IMR-90 (cell line): ENCODE results near the gene TRPC3. TPM values are rescaled to one million over a fixed set of nuclear protein-coding genes. Genes with fewer than 3 reads are reported as not detected.

ENCODE experiments used
- ATAC-seq: fragments of 200-7000 bp; cut with Tn5 transposase; 2 replicates; pipeline ENCODE4 v1.9.1; 2020; ENCODE audit warnings: low read depth, mild to moderate bottlenecking, moderate library complexity
- BruUV-seq: library from RNA; stranded (reverse); fragments of 400-500 nt; replicated peaks from 2 replicates; lab custom pipeline; 2021; lab: Mats Ljungman, UMichigan
- CTCF ChIA-PET: fragments of 300-600 bp; formaldehyde crosslinking; extraction: SDS; loops from one replicate; lab custom pipeline; 2021; ENCODE audit warnings: antibody characterized with exemption; lab: Yijun Ruan, JAX
- POLR2A ChIA-PET: fragments of 300-600 bp; sonication (Branson Sonifier 250); formaldehyde crosslinking; loops from one replicate; lab custom pipeline; 2022; ENCODE audit warnings: antibody characterized with exemption; ENCODE audit not compliant: unreplicated experiment; lab: Charles Lee
- DNase-seq: peaks from one replicate; pipeline ENCODE4 v3.0.0; 2013
- H2AFZ ChIP-seq: replicated peaks from 2 replicates; pipeline ENCODE3; 2013; ENCODE audit warnings: low read length, mild to moderate bottlenecking; ENCODE audit not compliant: poor library complexity
- H2AK5ac ChIP-seq: 2 replicates; pipeline ENCODE4 v1.6.1; 2013; ENCODE audit warnings: low read depth, low read length, inconsistent platforms
- H2AK9ac ChIP-seq: replicated peaks from 2 replicates; pipeline ENCODE3; 2013; ENCODE audit warnings: mild to moderate bottlenecking, low read depth, low read length, moderate library complexity; ENCODE audit not compliant: poor library complexity
- H2BK120ac ChIP-seq: 2 replicates; pipeline ENCODE4 v1.6.1; 2013; ENCODE audit warnings: low read depth, low read length, inconsistent platforms
- H2BK15ac ChIP-seq: 3 replicates; pipeline ENCODE4 v1.6.1; 2013; ENCODE audit warnings: low read depth, low read length, inconsistent platforms
- H2BK20ac ChIP-seq: 2 replicates; pipeline ENCODE4 v1.6.1; 2013; ENCODE audit warnings: low read depth, mild to moderate bottlenecking, inconsistent platforms, low read length, moderate library complexity
- H2BK5ac ChIP-seq: 2 replicates; pipeline ENCODE4 v1.6.1; 2013; ENCODE audit warnings: mild to moderate bottlenecking, low read depth, low read length, inconsistent platforms; ENCODE audit not compliant: poor library complexity, severe bottlenecking
- H3K14ac ChIP-seq: replicated peaks from 2 replicates; pipeline ENCODE4 v1.6.1; 2013; ENCODE audit warnings: low read depth, low read length, inconsistent platforms
- H3K18ac ChIP-seq: 2 replicates; pipeline ENCODE4 v1.6.1; 2013; ENCODE audit warnings: low read depth, low read length, control low read depth
- H3K23ac ChIP-seq: 2 replicates; pipeline ENCODE4 v1.6.1; 2013; ENCODE audit warnings: low read depth, low read length, inconsistent platforms
- H3K27ac ChIP-seq: 2 replicates; pipeline ENCODE4 v1.5.1; 2013; ENCODE audit warnings: mild to moderate bottlenecking, control low read depth, low read length; ENCODE audit not compliant: insufficient read depth
- H3K27me3 ChIP-seq: 2 replicates; pipeline ENCODE4 v1.6.1; 2013; ENCODE audit warnings: low read length; ENCODE audit not compliant: control insufficient read depth, insufficient read depth
- H3K36me3 ChIP-seq: 2 replicates; pipeline ENCODE4 v1.6.1; 2013; ENCODE audit warnings: low read length, mixed read lengths; ENCODE audit not compliant: control insufficient read depth, insufficient read depth
- H3K4ac ChIP-seq: 2 replicates; pipeline ENCODE4 v1.6.1; 2013; ENCODE audit warnings: low read depth, low read length, inconsistent platforms
- H3K4me1 ChIP-seq: 2 replicates; pipeline ENCODE4 v1.6.1; 2013; ENCODE audit warnings: low read length, mixed read lengths; ENCODE audit not compliant: control insufficient read depth, insufficient read depth
- H3K4me2 ChIP-seq: 2 replicates; pipeline ENCODE4 v1.6.1; 2013; ENCODE audit warnings: low read depth, mild to moderate bottlenecking, control low read depth, low read length, moderate library complexity
- H3K4me3 ChIP-seq: 2 replicates; pipeline ENCODE4 v1.5.1; 2013; ENCODE audit warnings: low read depth, mild to moderate bottlenecking, control low read depth, low read length, moderate library complexity; ENCODE audit not compliant: insufficient read depth
- H3K56ac ChIP-seq: 2 replicates; pipeline ENCODE4 v1.6.1; 2013; ENCODE audit warnings: low read length, inconsistent platforms; ENCODE audit not compliant: insufficient read depth; ENCODE audit errors: extremely low read depth
- H3K79me1 ChIP-seq, 2 experiments: 2 replicates each; pipeline ENCODE4 v1.6.1; 2013; ENCODE audit warnings: low read length in 2 of 2, inconsistent platforms in 1 of 2, low read depth in 1 of 2
- H3K9ac ChIP-seq: 2 replicates; pipeline ENCODE4 v1.6.1; 2013; ENCODE audit warnings: low read depth, low read length, control low read depth
- H3K9me1 ChIP-seq: 2 replicates; pipeline ENCODE4 v1.6.1; 2013; ENCODE audit warnings: low read length, inconsistent platforms; ENCODE audit not compliant: insufficient read depth
- H3K9me3 ChIP-seq: 2 replicates; pipeline ENCODE4 v1.6.1; 2013; ENCODE audit warnings: low read length; ENCODE audit not compliant: control insufficient read depth, insufficient read depth
- H4K20me1 ChIP-seq: 2 replicates; pipeline ENCODE4 v1.6.1; 2013; ENCODE audit warnings: low read length, inconsistent platforms; ENCODE audit not compliant: insufficient read depth
- H4K5ac ChIP-seq: 2 replicates; pipeline ENCODE4 v1.6.1; 2013; ENCODE audit warnings: mild to moderate bottlenecking, low read depth, low read length, control low read depth
- H4K8ac ChIP-seq, 2 experiments: 2 replicates each; pipeline ENCODE4 v1.6.1; 2013; ENCODE audit warnings: low read depth in 2 of 2, low read length in 2 of 2, control low read depth in 1 of 2, inconsistent platforms in 1 of 2
- H4K91ac ChIP-seq: 2 replicates; pipeline ENCODE4 v1.6.1; 2013; ENCODE audit warnings: low read depth, low read length, inconsistent platforms; ENCODE audit not compliant: insufficient read depth
- CTCF ChIP-seq: conservative IDR thresholded peaks from 2 replicates; pipeline ENCODE4 v1.5.1; 2012; ENCODE audit warnings: mild to moderate bottlenecking, low read depth, low read length, improper control_type of control experiment
- POLR2A ChIP-seq: IDR thresholded peaks from 2 replicates; pipeline ENCODE4 v1.6.1; 2012; ENCODE audit warnings: mild to moderate bottlenecking, low read depth, low read length
- USF2 ChIP-seq: fragments of 150-350 bp; IDR thresholded peaks from 2 replicates; pipeline ENCODE4 v1.6.1; 2017; ENCODE audit warnings: mild to moderate bottlenecking, antibody characterized with exemption, low read length, low read depth
- WGBS, 2 experiments: methylation state at CpG; one replicate each; pipeline versions ENCODE4 v1.1.5 to v1.1.7; 2013; ENCODE audit warnings: missing lambda C conversion rate in 2 of 2; ENCODE audit not compliant: insufficient read length in 1 of 2; ENCODE audit errors: extremely low coverage in 2 of 2; 5-methylcytosine and 5-hydroxymethylcytosine counted together
- dilution Hi-C: fragments of 300-500 bp; cut with HindIII; formaldehyde crosslinking; loops from one replicate; pipeline ENCODE4 v1.14.3; 2018; ENCODE audit warnings: low sequenced_read_pairs; ENCODE audit not compliant: unreplicated experiment
- in situ Hi-C: fragments of 300-500 bp; cut with MboI; formaldehyde crosslinking; loops from 3 replicates; pipeline ENCODE4 v1.14.3; 2019; ENCODE audit warnings: low sequenced_read_pairs, inconsistent platforms, mixed read lengths
- intact Hi-C: fragments of 100-400 bp; cut with micrococcal nuclease; formaldehyde crosslinking; loops from 2 replicates; pipeline ENCODE4 v1.10.0; 2022
- polyA plus RNA-seq, 3 experiments: library from polyadenylated mRNA; depleted of rRNA; stranded (reverse); fragments of >200 nt; gene quantifications; 2 replicates each; pipeline ENCODE4 v1.2.3, GENCODE V29; 2012; ENCODE audit warnings: low replicate concordance in 1 of 3
- total RNA-seq: library from RNA; depleted of rRNA; stranded (reverse); fragments of >200 nt; gene quantifications from 2 replicates; pipeline ENCODE4 v1.2.3, GENCODE V29; 2012

Gene TRPC3
- total and polyA plus RNA-seq, 2 of the 4 experiments (the other 2 are of a cell fraction) = 1.1 to 2.7 TPM

- no peak for ATAC-seq
- CTCF ChIA-PET = no interaction called here
Observed at GRCh38 chr4:121851354-121851753, 100.5 kb downstream of the TRPC3 start.

More at GRCh38 chr4:121851354-121851753, 100.5 kb downstream of the TRPC3 start:
- no peak overlapping the region for H3K4me3 ChIP-seq
- TF ChIP-seq CTCF (no peak), USF2 (no peak), POLR2A (no peak)
- dilution Hi-C loops = no loop called here
- H3K4me2 ChIP-seq = no peak overlapping the region
- no peak overlapping the region for H3K9ac ChIP-seq
- no peak overlapping the region for H3K23ac ChIP-seq
- H2BK5ac ChIP-seq = no peak overlapping the region
- DNase-seq = no peak
- no peak overlapping the region for H4K5ac ChIP-seq
- no peaks in the 10 kb centered on the region for H3K9me1 ChIP-seq
- no peak overlapping the region for H2BK15ac ChIP-seq
- no TSS peak for BruUV-seq
- in situ Hi-C loops = no loop called here
- no peak overlapping the region for H2AK9ac ChIP-seq
- H3K27me3 ChIP-seq = no peaks in the 10 kb centered on the region
- no peaks in the 10 kb centered on the region for H3K79me1 ChIP-seq
- no peak overlapping the region for H2AK5ac ChIP-seq
- peaks cover 5% of the 10 kb centered on the region for H3K36me3 ChIP-seq
- H3K56ac ChIP-seq = no peak overlapping the region
- H4K8ac ChIP-seq = no peak overlapping the region
- H2AFZ ChIP-seq = no peak overlapping the region
- H3K27ac ChIP-seq = no peak overlapping the region
- no peak overlapping the region for H3K4ac ChIP-seq
- POLR2A ChIA-PET = no interaction called here
- H3K4me1 ChIP-seq = no peaks in the 10 kb centered on the region
- H3K9me3 ChIP-seq = no peaks in the 10 kb centered on the region
- H2BK120ac ChIP-seq = no peak overlapping the region
- no peak overlapping the region for H2BK20ac ChIP-seq
- intact Hi-C loops = no loop called here
- no peak overlapping the region for H3K18ac ChIP-seq
- no peak overlapping the region for H4K91ac ChIP-seq
- no peaks in the 10 kb centered on the region for H4K20me1 ChIP-seq
- H3K14ac ChIP-seq = no peak overlapping the region
- no CpG with 5 or more reads among the region's 1 CpG for WGBS, 2 experiments
